A673 (cell line): ENCODE data around the gene TMOD1. TPM values are rescaled to one million over a fixed set of nuclear protein-coding genes. Genes with fewer than 3 reads are reported as not detected.

Source experiments
- BruUV-seq: library from RNA; stranded (reverse); fragments of 400-500 nt; replicated peaks from 2 replicates; lab custom pipeline; 2021; lab: Mats Ljungman, UMichigan
- CTCF ChIA-PET: fragments of 300-600 bp; sonication (Branson Sonifier 250); formaldehyde crosslinking; loops from one replicate; lab custom pipeline; 2022; ENCODE audit warnings: antibody characterized with exemption; lab: Charles Lee
- POLR2A ChIA-PET: fragments of 300-600 bp; sonication (Branson Sonifier 250); formaldehyde crosslinking; loops from one replicate; lab custom pipeline; 2022; ENCODE audit warnings: antibody characterized with exemption; ENCODE audit not compliant: low non-redundant PET; lab: Charles Lee
- DNase-seq: peaks from one replicate; pipeline ENCODE4 v3.0.0-alpha.2; 2015; ENCODE audit warnings: low spot score
- H3K27ac ChIP-seq: fragments of 200-600 bp; sonication (generic); 2 replicates; pipeline ENCODE4 v1.5.1; 2016; ENCODE audit warnings: mixed run types, low read depth, mild to moderate bottlenecking, mixed read lengths, antibody characterized with exemption, low read length; ENCODE audit not compliant: poor library complexity, severe bottlenecking
- H3K27me3 ChIP-seq: fragments of 200-600 bp; sonication (generic); replicated peaks from 2 replicates; pipeline ENCODE4 v1.6.1; 2017; ENCODE audit warnings: mixed run types, low read depth, mild to moderate bottlenecking, mixed read lengths, antibody characterized with exemption, low read length; ENCODE audit not compliant: insufficient read depth, poor library complexity
- H3K36me3 ChIP-seq: fragments of 200-600 bp; sonication (generic); 2 replicates; pipeline ENCODE4 v1.6.1; 2016; ENCODE audit warnings: mixed run types, mild to moderate bottlenecking, mixed read lengths, antibody characterized with exemption, low read length; ENCODE audit not compliant: insufficient read depth, poor library complexity, severe bottlenecking
- H3K4me1 ChIP-seq: fragments of 200-600 bp; sonication (generic); 2 replicates; pipeline ENCODE4 v1.6.1; 2017; ENCODE audit warnings: mixed run types, mild to moderate bottlenecking, mixed read lengths, antibody characterized with exemption, low read length; ENCODE audit not compliant: insufficient read depth, poor library complexity, severe bottlenecking
- H3K4me3 ChIP-seq: fragments of 200-600 bp; sonication (generic); 2 replicates; pipeline ENCODE4 v1.5.1; 2016; ENCODE audit warnings: low read depth, mixed run types, mild to moderate bottlenecking, mixed read lengths, low read length; ENCODE audit not compliant: poor library complexity, severe bottlenecking
- H3K9me3 ChIP-seq: fragments of 200-600 bp; sonication (generic); 2 replicates; pipeline ENCODE4 v1.6.1; 2016; ENCODE audit warnings: mixed run types, low read depth, mild to moderate bottlenecking, mixed read lengths, antibody characterized with exemption, low read length; ENCODE audit not compliant: poor library complexity, severe bottlenecking
- CTCF ChIP-seq: fragments of 300-800, 200-600 bp; sonication (generic); conservative IDR thresholded peaks from 2 replicates; pipeline ENCODE4 v1.5.1; 2017; ENCODE audit warnings: low read depth, mild to moderate bottlenecking, antibody characterized with exemption, low read length, moderate library complexity, mixed read lengths
- EZH2 ChIP-seq: fragments of 200-600 bp; sonication (generic); IDR thresholded peaks from 2 replicates; pipeline ENCODE4 v1.6.1; 2017; ENCODE audit warnings: borderline replicate concordance, low read depth, mild to moderate bottlenecking, mixed read lengths, antibody characterized with exemption, low read length; ENCODE audit not compliant: poor library complexity, severe bottlenecking
- intact Hi-C: fragments of 100-400 bp; cut with micrococcal nuclease; formaldehyde crosslinking; loops from one replicate; pipeline ENCODE4 v1.10.0; 2022; ENCODE audit not compliant: unreplicated experiment
- total RNA-seq: library from RNA; stranded (reverse); gene quantifications from 2 replicates; pipeline ENCODE4 v1.2.3, GENCODE V29; 2021

The TMOD1 gene
- total RNA-seq, 1 experiment from 2014 or later = 0.09 TPM

GRCh38 chr9:97528529-97529230, 27.2 kb downstream of the TMOD1 start:
- no peak for DNase-seq
- POLR2A ChIA-PET = no interaction called here

GRCh38 chr9:97529363-97530076, 28.1 kb downstream of the TMOD1 start:
- Histone ChIP-seq H3K9me3 (no peaks in the 10 kb centered on the region), H3K4me1 (no peaks in the 10 kb centered on the region), H3K27me3 (no peaks in the 10 kb centered on the region), H3K4me3 (no peak overlapping the region), H3K27ac (no peak overlapping the region), H3K36me3 (no peaks in the 10 kb centered on the region)
- ChIA-PET POLR2A (no interaction called here), CTCF (interaction anchor here (0.7 kb wide), 1 partner anchor 103 kb away, joined by 4 read pairs; no protein-coding TSS in a partner anchor)
- BruUV-seq = no TSS peak
- DNase-seq = peak; percentile 11
- TF ChIP-seq EZH2 (no peak), CTCF (no peak)
- intact Hi-C loops = no loop called here

More at GRCh38 chr9:97528529-97529230, 27.2 kb downstream of the TMOD1 start:
- intact Hi-C loops = no loop called here
- CTCF ChIA-PET = interaction anchor here (0.7 kb wide), 1 partner anchor 104 kb away, joined by 4 read pairs; no protein-coding TSS in a partner anchor
- BruUV-seq = no TSS peak
- Histone ChIP-seq H3K36me3 (no peaks in the 10 kb centered on the region), H3K27ac (no peak overlapping the region), H3K4me1 (no peaks in the 10 kb centered on the region), H3K4me3 (no peak overlapping the region), H3K9me3 (no peaks in the 10 kb centered on the region), H3K27me3 (no peaks in the 10 kb centered on the region)
- TF ChIP-seq EZH2 (no peak), CTCF (no peak)

GRCh38 chr9:97531888-97532376, 30.5 kb downstream of the TMOD1 start:
- ChIA-PET POLR2A (no interaction called here), CTCF (no interaction called here)
- intact Hi-C loops = no loop called here
- H3K4me3 ChIP-seq = no peak overlapping the region
- TF ChIP-seq CTCF = no peak
- no peak for TF ChIP-seq EZH2
- no peak overlapping the region for H3K27ac ChIP-seq
- H3K36me3 ChIP-seq = no peaks in the 10 kb centered on the region
- BruUV-seq = no TSS peak
- H3K9me3 ChIP-seq = no peaks in the 10 kb centered on the region
- no peaks in the 10 kb centered on the region for H3K27me3 ChIP-seq
- no peaks in the 10 kb centered on the region for H3K4me1 ChIP-seq
- no peak for DNase-seq
